ENCODE data around the gene ARHGAP32.

Gene ARHGAP32

GRCh38 chr11:129106788-129107187 is 85.3 kb downstream of the ARHGAP32 start:
- no peak for DNase-seq

DNA sequence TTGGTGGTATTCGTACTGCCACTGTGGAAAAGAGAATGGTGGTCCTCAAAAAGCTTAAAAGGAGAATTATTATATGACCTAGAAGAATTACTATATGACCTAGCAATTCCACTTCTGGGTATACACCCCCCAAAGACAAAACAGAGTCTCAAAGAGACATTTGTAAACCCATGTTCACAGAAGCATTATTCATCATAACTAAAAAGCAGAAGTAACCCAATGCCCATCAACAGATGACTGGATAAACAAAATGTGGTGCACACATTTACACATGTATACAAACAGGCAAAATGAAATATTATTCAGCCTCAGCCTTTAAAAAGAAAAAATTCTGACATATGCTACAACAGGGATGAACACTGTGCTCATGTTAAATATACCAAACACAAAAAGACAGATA is 89.4 kb downstream of the ARHGAP32 start:
- no peak for DNase-seq

- DNase-seq, result no peak
Observed at GRCh38 chr11:129102225-129102624, 89.9 kb downstream of the ARHGAP32 start.

DNA sequence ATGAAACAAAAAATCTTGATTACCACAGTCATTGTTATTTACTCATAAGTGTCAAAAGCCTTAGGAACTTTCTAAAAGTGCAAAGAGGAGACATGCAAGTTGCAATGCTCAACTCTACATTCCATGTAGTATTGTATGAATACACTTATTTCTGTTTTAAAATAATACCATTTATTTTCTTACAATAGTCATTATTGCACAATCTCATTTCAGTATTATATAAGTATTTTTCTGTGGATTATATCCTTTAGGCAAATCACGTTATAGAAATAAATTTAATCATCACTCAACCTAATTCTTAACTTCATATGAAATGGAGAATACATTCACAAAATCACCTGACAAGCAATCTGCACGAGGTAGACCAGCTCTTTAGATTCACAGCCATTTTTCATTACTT is 98.8 kb downstream of the ARHGAP32 start:
- no peak for DNase-seq

- DNase-seq, result no peak
Observed at GRCh38 chr11:129090056-129090455, 102.1 kb downstream of the ARHGAP32 start.

DNA sequence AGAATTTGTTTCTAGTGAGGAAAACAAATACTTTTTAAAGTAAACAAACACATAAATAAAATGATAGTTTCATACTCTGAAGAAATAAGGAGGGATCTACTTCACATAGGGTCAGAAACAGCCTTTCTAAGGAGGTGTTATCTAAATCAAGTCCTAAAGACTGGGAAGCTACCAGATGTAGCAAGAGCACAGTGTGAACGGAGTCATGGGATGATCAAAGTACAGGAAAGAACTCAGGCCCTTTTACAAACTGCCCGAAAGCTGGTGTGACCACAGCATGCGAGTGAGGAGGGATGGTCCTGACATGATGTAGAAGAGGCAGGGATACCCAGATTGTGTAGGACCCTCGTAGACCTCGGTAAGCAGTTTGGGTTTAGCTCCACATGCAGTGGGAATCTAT is 102.8 kb downstream of the ARHGAP32 start:
- no peak for DNase-seq

DNA sequence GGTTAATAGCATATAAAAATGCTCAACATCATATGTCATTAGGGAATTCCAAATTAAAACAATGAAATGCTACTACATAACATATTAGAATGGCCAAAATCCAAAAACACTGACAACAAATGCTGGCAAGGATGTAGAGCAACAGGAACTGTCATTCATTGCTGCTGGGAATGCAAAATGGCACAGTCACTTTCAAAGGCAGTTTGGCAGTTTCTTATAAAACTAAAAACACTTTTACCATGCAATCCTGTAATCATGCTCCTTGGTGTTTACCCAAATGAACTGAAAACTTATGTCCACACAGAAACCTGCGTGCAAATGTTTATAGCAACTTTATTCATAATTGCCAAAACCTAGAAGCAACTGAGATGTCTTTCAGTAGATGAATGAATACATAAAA is 105.1 kb downstream of the ARHGAP32 start:
- no peak for DNase-seq

GRCh38 chr11:129077191-129077590 is 114.9 kb downstream of the ARHGAP32 start:
- no peak for DNase-seq

DNA sequence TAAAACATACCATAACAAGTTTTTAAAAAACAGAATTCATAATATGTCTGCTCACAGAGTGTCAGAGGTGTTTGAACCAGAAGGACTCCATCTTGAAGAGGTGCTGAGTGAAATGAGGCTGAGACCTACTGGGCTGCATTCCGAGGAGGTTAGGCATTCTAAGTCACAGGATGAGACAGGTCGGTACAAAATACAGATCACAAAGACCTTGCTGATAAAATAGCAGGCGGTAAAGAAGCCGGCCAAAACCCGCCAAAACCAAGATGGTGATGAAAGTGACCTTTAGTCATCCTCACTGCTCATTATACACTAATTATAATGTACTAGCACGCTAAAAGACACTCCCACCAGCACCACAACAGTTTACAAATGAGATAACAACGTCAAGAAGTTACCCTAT is 116.4 kb downstream of the ARHGAP32 start:
- DNase-seq, result no peak

GRCh38 chr11:129067454-129067853 is 124.7 kb downstream of the ARHGAP32 start:
- DNase-seq, result no peak

GRCh38 chr11:129066229-129066628 is 125.9 kb downstream of the ARHGAP32 start:
- DNase-seq, result no peak

GRCh38 chr11:129063118-129063517 is 129.0 kb downstream of the ARHGAP32 start:
- no peak for DNase-seq

- DNase-seq, result no peak
Observed at GRCh38 chr11:129061492-129062230, 130.5 kb downstream of the ARHGAP32 start.

DNA sequence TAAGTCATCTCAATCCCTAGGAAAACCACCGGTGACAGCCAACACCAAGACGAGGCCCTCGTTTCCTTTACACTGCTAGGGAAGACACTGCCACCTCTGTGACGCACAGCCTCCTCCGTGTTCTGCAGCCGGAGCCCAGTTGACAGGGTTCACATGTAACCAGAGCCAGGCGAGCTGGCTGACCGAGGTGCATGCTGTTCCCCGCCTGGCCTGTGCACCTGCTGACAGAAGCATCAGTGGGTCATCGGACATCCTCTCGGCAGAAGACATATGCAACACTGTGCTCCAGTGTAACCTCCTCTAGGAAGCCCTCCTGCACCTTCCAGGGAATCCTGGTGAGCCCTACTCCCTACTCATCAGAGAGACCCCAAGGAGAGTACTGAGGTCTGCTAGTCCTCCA is 135.2 kb downstream of the ARHGAP32 start:
- no peak for DNase-seq

- no peak for DNase-seq
Observed at GRCh38 chr11:129055196-129055595, 136.9 kb downstream of the ARHGAP32 start.

DNA sequence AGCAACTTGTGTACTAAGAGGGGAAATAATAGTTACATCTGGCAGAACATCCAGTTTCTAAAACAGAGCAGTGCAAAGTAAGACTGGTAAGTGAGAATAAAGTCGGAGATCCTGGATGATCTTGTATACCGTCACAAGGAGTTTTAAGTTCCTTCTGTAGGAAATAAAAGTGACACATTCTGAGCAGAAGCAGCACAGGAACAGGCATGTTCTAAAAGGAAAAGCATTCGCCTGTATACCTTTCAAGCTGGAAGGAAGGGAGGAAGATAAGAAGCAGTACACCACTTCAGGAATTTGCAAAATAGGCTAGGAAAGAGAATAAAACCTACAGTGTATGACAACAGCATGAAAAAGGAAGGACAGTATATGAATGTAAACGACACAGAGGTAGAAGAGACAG is 143.2 kb downstream of the ARHGAP32 start:
- DNase-seq, result no peak

DNA sequence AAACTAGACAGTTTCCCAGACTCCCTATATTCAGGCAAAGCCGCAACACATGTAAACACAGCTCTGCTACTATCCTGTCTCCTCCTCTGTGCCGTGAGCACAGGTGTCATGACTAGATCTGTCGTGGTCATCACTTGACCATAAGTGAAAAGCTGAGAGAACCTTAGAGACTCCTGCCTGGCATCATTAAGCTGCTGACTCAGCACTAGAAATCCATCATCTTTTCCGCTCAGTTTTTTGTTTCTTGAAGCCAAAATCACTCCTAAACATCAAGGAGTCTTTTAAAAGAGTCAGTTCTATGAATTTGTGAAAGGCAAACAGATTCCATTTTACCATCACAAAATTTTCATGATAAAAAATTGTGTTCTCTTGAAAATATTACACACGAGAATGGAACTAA is 147.0 kb downstream of the ARHGAP32 start:
- no peak for DNase-seq

- DNase-seq, result no peak
Observed at GRCh38 chr11:129042503-129042902, 149.6 kb downstream of the ARHGAP32 start.

DNA sequence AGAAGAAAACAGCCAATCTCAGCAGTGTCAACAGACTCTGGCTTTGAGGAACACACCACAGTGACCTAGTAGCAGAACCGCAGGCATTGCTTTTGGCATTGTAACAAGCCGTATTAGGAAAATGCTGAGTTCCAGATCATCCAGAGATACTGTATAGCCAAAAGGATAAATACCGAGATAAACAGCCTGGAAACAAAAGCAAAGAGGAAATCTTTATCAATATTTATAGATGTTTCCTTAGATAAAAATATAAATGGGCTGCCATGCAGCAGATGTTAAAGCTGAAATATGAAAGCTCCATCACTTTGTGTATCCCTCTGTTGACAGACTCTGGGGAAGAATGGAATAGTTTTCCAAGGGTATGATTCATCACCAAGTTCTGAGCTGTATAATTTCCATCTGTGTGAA is 150.5 kb downstream of the ARHGAP32 start:
- DNase-seq, result no peak

GRCh38 chr11:129040934-129041333 is 151.2 kb downstream of the ARHGAP32 start:
- DNase-seq, result no peak

- no peak for DNase-seq
Observed at GRCh38 chr11:129035244-129035643, 156.9 kb downstream of the ARHGAP32 start.

DNA sequence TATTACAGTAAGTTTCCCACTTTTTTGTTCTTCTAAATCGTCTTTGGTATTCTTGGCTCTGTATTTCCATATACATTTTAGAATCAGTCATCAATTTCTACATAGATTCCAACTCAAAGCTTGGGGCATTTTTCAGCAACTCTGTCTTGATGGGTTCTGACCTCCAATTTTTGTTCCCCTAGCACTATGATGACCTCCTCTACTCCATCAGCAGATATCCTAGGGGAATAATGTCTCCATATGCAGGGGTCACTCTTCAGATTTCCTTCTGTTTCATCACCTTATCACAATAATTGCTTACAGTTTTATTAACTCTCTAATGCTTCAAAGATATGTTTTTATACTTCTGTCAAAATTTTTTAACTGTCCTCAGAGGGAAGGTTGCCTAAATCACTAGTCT is 158.1 kb downstream of the ARHGAP32 start:
- DNase-seq, result no peak

DNA sequence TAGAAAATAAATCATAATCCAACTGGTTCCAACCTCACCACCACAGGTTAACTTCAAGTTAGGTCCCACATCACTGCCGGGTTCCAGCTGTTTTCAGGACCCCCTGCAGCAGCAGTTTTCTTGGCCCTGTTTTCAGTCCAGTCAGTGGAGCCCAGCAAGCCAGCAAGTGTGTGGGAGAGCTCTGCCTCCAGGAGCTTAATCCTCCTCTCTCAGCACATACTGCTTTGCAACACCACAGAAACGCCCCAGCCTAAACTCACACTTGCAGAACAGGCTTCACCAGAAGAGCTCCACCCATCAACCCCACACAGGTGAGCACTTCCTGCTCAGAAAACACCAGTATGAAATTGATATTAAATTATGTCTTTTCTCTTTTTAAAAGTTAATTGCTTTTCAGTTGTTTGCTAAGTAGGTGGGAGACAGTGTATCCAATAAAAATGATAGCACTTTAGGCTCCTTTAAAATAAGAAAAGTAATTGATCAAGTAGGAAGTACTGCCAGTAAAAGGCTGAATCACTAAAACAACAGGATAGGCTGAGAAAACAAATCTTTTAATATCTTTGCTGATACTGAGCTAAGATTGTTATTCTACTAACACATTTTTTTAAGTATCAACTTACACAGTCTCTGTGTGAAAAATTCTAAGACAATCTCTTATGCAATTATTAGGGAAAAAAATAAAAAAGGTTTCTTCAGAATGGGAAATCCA is 168.0 kb downstream of the ARHGAP32 start:
- DNase-seq, result no peak

DNA sequence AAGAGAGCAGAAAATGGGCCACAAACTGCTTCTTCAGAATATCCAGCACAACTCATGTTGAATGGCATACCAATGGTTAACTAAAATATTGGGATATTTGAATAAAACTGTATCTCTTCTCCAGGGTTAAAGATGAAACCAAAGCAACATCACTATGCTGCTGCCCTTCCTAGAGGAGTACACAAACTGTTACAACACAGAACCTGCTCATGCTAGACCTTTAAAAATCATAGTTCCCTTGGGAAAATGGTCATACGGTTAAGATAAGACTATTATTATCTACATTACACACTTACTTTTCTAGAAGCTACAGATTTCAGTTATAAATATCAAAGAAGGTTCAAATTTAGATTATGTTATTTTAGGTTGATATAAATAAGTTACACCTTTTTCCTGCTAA is 170.8 kb downstream of the ARHGAP32 start:
- no peak for DNase-seq

DNA sequence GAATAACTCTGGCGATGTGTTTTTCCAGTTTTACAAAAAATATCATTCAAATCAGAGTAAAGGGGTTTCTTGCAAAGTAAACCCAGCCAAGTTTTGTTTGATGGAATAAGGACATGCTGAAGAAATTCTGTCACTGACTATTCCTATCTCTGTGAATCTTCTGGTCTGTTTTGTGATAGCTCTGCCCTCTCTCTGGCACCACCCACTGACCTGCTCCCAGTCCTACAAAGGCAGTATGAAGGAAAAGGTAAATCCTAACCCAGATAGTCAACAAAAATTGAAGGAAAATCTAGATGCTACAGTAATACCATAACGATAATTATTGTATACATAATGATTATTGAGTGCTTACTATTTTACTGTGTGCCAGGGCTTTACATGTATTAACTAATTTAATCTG is 173.1 kb downstream of the ARHGAP32 start:
- DNase-seq, result no peak

Measured in retina (tissue), 1 donor.